ENCODE results near the gene CAP2.
A peak's percentile ranks its signal among the peaks of the same experiment; 100 is the strongest.

Gene CAP2, protein sequence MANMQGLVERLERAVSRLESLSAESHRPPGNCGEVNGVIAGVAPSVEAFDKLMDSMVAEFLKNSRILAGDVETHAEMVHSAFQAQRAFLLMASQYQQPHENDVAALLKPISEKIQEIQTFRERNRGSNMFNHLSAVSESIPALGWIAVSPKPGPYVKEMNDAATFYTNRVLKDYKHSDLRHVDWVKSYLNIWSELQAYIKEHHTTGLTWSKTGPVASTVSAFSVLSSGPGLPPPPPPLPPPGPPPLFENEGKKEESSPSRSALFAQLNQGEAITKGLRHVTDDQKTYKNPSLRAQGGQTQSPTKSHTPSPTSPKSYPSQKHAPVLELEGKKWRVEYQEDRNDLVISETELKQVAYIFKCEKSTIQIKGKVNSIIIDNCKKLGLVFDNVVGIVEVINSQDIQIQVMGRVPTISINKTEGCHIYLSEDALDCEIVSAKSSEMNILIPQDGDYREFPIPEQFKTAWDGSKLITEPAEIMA

DNA sequence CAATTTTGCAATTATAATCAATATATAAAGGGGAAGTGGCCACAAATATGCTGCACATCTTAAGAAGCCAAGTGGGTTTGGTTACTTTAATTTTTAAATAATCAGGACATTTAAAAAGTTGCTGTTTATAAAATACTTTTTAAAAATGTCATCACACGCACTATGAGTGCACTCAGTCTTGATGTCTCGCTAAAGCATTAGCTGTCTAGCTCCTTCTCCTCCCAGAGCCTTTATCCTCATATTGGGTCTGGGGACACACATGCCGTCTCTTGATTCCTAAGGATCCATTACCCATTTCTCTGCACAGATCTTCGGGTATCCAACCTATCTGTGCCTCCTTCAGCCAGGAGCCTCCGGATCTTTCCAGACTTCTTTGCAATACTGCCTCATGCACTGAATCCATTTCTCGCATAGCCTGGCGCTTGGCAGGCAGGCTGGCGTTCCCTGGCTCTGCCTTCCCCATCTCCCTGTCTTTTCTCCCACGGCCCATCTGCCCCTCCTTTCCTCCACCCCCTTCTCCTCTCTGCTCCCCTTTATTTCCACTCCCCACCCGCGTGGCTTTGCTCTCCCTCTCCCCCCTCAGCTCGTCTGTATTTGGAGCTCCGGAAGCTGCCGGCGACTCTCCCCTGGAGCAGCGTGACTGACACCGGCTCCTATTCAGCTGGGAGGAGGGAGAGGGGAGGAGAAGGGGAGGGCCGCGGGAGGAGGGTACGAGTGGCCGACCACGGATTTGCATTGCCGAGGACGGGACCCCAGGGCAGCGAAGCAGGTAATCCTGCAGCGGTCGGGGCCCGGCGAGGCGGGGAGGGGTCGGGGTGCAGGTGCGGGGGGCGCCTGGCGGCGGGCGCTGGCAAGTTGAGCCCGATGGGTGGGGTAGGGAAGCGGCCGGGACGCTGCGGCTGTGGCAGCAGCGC, at the start of gene CAP2:
Gene CAP2 (plus strand): TSS at position 618 of the 914 bp plus-strand sequence. CDS start 27,961 bp downstream, outside the sequence.
- DNase-seq (ENCODE audit: low spot score), result no peak

DNA sequence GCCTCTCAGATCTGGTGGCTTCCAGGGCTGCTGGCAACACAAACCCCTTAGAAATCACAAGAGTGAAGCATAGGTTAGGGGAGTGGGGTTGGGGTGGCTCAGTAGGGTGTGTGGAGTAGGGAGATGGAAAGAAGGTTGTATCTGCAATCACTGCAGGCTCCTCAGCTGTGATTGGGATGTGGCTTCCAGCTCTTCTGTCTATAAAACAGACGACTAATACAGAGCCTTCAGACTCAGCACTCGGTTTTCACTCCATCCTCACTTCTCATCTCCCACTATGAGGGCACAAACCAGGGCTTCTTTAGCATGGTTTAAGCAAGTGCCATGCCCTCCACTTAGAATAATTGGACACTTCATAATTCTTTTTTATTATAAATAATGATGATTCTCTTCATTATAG, 46.4 kb upstream of the CAP2 start:
- DNase-seq (ENCODE audit: low spot score), result no peak

DNA sequence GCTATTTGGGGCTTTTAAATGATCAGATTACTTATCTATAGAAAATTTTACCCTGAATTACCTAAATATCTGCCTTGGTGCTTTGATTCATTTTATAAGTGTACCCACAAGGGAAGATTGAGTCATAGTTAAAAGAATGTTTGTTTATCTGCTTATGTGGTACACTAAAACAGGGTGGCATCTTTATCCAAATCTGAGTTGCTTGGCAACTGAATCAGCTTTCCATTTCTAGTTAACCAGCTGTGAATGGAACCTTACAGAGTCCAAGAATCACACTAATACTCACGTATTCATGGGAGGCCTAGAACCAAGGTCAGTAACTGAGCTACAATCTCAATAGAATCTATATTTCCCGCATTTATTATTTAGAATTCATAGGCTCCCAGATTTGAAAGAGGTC, 44.0 kb upstream of the CAP2 start:
- DNase-seq (ENCODE audit: low spot score), result no peak

DNA sequence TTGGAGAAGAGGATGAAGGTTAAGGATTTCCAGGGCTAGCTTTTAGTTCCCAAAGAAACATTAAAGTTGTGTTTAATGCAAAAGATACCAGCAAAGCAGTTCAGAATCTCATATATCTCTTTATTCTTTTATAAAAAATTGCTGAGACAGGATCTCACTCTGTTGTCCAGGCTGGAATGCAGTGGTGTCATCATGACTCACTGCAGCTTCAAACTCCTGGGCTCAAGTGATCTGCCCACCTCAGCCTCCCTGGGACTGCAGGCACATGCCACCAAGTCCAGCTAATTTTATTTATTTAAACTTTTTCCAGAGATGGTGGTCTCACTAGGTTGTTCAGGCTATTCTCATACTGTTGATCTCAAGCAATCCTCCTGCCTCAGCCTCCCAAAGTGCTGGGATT, 41.1 kb upstream of the CAP2 start:
- DNase-seq (ENCODE audit: low spot score), result no peak

DNA sequence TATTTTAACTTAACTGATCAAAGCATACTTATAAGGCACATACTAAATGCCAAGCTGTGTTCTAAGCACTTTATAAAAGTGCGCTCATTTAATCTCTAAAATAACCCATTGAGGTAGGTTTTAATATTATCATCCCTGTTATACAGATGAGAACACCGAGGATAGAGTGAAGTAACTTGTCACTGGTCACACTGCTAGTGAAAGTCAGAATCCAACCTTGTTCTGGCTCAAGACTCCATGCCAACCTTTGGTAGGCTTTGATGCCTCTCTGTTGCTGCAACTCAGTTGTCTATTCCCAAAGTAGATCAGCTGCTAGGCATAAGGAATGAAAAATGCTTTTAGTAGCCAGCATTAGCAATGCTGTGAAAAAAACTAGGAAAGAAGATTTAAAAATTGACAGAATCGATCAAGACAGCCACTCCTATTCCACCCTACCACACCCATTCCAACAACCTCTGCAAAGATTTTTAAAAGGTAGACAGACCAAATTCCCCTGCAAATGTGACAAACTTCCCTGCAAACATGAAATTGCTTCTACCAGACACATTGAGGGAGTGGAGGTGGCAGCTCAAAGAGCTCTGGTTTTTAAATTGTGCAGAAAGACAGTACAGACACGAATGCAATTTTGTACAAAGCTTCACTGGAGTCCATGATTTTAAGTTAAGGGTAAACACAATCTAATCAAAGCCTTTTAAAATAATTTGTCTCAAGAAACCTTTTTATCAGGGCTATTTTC, 39.8 kb upstream of the CAP2 start:
- no peak for DNase-seq (ENCODE audit: low spot score)

DNA sequence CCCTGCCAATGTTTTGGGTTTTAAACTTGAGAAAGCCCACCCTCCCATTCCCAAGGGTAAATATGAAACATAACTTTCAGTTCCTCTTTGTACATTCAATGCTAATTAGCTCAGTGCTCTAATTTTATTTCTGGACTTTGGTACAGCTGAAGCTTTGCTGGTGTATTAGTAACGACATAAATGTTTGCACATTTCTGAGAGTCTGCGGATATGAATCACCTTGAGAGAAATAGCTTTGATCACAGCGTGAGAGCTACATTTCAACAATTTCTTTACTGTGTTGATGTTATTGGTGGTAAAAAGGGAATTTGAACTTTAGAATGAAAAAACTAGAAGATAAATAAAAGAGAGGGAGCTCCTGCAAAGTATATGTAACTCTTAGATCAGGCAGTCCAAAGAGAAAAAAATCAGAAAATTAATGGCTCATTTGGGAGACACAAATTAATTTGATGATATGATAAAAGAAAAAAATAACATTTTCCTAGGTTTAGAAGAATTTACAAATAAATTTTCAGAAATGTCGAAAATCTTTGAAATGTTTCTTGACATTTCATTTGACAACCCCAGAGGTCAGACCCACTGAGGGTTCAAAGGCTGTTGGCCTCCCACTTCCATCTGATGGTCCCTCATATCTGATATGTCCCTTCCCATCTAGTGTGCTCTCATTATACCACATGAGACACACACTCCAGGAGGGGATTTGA, 38.5 kb upstream of the CAP2 start:
- DNase-seq (ENCODE audit: low spot score), result no peak

DNA sequence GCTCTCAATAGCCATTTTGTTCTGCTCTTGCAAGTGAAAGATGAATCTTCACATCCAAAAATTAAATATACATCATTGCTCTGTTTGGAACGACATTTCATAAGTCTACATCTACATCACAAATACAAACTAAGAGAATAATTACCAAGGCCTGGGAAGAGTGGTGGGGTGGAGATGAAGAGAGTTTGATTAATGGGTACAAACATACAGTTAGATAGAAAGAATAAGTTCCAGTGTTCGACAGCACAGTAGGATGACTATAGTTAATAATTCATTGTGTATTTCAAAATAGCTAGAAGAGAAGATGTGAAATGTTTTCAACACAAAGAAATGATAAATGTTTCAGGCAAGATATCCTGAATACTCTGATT, 38.0 kb upstream of the CAP2 start:
- no peak for DNase-seq (ENCODE audit: low spot score)

DNA sequence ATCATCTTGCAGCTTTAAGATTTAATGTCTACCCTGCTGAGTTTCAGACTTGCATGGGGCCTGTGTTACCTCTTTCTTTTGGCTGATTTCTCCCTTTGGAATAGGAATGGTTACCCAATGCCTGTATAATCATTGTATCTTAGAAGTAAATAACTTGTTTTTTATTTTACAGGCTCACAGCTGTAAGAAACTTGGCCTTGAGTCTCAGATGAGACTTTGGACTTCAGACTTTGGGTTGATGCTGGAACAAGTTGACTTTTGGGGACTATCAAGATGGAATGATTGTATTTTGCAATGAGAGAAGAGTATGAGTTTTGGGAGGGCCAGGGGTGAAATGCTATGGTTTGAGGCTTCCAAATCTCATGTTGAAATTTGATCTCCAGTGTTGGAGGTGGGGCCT, 34.9 kb upstream of the CAP2 start:
- no peak for DNase-seq (ENCODE audit: low spot score)

DNA sequence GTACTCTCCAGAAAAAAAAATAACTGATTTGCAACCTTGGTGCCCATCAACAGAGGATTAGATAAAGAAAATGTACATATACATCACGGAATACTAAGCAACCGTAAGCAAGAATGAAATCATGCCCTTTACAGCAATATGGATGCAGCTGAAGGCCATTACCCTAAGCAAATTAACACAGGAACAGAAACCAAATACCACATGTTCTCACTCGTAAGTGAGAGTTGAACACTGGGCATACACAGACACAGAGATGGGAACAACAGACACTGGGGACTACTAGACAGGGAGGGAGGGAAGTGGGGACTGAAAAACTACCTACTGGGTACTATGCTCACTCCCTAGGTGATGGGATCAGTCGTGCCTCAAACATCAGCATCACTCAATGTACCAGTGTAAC, 32.8 kb upstream of the CAP2 start:
- no peak for DNase-seq (ENCODE audit: low spot score)

DNA sequence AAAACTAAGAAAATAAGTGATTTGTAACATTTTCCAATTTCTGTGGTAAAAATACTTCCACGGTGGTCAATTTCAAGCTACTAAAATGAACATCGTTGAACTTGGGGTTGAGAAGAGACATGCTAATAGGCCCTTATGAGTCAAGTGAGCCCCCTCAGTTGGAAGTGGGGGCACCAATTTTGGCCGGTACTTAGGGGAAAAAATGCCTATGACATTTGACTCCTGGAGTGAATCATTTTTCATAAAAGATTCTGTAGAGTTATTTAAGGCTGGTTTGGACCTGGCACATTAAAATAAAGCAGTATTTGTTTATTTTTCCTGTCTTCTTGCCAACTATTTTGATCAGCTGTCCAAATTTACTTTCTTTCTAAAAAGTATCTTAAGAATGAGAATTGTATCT, 32.4 kb upstream of the CAP2 start:
- no peak for DNase-seq (ENCODE audit: low spot score)

DNA sequence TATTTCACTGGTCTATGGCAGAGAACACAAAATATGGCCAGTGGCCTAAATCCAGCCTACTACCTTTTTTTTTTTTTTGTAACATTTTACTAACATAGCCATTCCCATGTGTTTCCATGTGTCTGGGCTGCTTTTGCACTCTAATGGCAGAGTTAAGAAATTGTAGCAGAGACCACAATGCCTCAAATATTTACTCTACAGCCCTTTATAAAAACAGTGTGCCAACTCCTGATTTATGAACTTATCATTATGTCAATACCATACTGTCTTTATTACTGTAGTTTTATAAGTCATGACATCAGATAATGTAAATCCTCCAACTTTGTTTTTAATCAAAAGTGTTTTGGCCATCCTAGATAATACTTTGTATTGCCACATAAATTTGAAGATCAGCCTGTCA, 27.4 kb upstream of the CAP2 start:
- no peak for DNase-seq (ENCODE audit: low spot score)

DNA sequence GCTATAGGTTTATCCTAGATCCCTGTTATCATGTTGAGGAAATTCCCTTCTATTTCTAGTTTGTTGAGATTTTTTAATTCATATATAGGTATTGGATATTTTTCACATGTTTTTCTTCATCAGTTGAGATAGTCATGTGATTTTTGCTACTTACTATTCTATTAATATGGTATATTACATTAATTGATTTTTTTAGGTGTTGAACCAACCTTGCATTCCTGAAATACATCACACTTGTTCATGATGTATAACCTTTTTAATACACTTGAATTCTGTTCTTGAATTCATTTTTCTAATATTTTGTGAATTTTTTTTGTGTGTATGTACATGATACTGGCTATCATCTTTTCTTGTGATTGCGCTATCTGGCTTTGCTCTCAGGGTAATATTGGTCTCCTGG, 25.5 kb upstream of the CAP2 start:
- no peak for DNase-seq (ENCODE audit: low spot score)

DNA sequence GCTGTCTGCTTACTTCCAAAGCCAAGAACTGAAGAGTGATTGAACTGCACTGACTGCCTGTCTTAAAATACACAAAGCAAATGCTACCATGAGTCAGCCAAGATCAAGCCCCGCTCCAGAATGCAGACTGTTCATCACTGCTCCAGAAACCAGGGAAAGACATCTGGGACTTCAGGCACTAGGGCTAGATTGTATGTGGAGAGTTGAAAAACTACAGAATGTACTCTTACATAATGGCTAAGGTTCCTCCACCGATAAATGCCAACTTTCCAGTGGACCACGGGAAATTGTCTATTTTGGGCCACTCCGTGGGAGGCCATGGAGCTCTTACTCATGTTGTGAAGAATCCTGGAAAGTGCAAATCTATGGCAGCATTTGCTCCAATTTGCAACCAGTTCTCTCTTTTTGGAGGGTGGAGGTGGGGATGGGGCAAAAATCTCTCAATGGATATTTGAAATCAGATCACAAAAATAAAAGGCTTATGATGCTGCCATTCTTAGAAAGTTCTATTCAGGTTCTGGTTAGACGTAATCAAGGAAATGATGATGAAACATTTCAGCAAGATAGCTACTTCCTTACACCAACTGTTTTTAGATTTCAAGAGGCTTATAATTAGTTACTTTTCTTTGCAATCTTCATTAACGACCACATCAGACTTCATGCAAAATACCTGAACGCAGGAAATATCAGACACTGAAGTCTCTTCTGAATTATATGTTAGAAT, 11.8 kb upstream of the CAP2 start:
- DNase-seq (ENCODE audit: low spot score), result no peak

DNA sequence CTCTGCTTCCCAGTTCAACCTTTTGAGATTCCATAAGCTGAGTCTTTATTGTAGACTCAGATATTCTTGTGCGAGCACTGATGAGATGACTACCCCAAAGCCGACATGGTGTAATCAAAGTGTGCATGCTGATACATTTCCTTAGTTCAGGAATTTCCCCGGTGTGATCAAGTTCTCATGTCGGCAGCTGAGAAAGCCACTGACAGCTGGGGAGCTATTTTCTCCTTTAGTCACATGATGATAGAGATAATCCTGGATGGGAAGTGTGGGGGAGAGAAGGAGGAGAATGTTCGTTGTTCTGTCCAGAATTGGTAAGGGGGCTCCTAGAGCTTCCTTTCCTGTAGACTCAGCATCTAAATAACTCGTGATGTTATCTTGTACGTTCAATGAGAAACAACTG, 7.7 kb upstream of the CAP2 start:
- no peak for DNase-seq (ENCODE audit: low spot score)

DNA sequence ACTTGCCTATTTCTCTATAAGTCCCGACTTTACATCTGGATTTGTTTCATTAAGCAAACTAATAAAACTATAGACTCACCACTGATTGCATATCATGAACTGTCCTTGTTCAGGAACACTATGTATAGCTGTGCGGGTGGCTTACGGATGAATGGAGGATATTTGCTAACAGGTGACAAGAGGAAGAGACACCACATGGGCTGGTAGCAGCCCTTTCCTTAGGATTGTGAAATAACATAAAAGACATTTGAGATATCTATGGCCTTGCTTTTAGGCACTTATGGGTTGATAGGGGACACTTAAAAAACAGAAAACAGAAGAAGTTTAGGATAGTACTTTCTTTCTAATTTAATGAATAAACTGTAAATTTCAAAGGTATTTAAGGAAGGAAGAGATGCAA, 5.0 kb upstream of the CAP2 start:
- DNase-seq (ENCODE audit: low spot score), result no peak

DNA sequence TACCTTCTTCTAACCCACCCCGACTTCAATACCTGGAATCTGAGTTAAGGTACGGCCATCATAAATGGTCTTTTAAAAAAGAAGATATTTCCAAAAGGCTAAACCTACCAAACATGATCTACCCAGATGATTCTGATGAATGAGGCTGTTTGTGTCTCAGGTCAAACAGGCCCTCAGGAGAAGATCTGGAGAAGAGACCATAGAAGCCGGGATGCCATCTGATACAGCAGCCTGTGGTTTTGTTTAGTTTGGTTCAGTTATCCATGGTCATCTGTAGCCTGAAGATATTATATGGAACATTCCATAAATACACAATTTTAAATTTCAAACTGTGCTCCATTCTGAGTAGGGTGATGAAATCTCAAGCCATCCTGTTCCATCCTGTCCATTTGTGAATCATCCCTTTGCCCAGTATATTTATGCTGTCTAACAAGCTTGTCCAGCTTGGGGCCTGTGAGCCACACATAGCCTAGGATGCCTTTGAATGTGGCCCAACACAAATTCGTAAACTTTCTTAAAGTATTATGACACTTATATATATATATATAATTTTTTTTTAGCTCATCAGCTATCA, 4.0 kb upstream of the CAP2 start:
- DNase-seq (ENCODE audit: low spot score), result no peak

DNA sequence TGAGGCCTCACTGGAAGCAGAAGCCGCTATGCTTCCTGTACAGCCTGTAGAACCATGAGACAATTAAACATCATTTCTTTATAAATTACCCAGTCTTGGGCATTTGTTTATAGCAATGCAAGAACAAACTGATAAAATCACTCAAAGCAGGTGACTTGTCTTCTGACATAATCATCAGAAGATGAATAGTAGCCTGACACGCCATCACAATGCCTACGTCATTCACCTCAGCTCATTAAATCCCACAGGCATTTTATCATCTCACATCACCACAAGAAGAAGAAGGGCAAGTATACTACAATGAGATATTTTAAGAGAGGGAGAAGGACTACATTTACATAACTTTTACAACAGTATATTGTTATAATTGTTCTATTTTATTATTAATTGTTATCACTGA, 3.1 kb upstream of the CAP2 start:
- DNase-seq (ENCODE audit: low spot score), result no peak

DNA sequence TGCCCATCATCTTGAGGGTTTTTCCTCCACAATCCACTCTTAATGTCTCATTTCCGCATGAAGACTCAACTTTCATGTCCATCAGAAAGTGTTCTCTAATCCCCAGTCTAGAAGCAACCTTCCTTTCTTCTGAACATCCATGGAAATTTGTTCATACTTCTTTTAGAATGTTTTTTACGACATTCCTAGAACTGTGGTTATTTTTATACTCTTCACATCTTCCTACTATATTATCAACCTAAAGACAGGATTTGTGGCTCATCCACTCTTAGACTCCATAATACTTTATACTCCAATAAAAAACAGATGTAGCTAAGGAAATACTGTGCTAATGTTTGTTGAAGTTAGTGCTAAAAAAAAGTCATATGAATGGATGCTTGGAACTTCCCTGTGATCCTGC, 1.4 kb upstream of the CAP2 start:
- DNase-seq (ENCODE audit: low spot score), result no peak

DNA sequence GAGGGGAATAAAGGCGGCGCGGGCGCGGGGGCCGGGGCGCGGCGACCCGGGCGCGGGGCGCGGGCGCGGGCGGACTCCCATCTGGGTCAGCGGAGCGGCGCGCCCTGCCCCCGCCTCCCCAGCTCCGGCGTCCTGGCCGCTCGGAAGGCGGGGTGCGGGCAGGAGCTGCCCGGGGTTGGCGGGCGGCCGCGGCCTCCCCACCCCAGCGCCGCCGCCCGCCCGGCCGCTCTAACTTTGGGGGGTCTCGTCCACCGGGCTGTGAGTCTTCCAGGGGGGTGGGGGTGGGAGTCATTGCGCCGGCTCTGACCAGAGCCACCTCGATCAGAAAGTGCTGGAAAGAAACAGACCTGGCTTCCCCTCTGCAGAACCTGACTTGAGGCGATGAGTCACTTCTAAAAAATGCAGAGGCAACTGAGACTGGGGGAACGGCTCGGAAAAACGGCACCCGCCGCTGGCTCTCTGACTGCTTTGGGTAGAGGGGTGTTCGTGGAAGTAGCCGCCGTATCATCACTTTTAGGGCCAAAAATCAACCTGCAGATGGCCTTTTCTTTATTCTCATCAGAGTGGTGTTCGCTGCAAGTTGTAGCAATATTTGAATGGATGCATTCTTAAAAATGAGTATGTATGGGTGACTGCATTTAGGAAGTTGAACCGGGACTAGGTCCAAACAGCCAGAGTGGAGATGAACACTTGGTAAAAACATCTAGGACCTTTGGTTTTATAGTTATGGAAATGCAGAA, 667 bp downstream of the CAP2 start:
- peak; percentile 3 for DNase-seq (ENCODE audit: low spot score)

DNA sequence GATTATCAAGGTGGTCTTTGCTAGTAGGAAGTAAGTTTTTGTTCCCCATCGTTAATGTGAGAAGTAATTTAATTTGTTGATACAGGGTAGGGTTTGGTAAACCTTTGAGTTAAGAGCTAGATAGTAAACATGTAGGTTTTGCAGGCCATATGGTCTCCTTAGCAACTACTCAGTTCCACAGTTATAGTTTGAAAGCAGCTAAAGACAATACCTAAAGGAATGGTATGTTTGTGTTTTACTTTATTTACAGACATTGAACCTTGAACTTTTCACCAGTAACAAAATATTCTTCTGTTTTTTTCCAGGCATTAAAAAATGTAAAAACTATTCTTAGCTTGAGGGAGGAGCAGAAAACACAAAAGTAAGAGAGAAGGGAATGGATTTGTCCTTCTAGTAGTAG, 1.7 kb downstream of the CAP2 start:
- DNase-seq (ENCODE audit: low spot score), result no peak
